ENCODE data around the gene SLC31A1.

SLC31A1 gene

DNA sequence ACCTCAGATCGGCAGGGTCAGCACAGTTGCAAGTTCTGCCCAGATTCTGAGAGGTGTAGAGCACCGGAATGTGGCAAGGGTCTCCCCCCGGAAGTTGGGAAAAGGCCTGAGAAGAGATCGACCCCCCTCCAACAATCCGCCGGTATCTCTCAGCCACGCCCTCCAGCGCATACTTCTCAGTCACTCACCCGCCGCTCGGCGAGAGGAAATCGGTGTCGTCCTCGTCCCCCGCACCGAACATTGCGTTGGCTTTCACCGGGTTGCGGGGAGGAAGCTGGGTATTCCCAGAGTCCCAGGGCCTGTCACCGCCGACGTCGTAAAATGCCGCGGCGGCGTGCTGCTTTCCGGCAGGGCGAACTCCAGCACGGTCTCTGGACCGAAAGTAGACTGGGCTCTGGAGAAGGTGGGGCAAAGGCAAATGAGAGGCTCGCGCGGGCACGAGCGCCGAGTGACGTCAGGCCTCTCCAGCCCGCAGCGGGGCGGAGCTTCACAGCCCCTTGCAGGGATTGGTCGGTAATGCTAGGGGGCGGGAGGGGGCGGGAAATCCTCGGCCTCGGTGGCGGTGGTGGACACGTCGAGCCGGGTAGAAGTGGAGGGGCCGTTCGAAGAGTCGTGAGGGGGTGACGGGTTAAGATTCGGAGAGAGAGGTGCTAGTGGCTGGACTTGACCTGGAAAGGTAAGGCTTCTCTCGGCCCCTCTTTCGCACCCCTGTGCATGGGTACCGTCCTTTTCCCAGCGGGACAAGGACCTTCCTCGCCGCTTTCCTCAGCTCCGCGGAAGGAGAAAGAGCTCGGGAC is at the start of gene SLC31A1, which contains the start of gene FKBP15:
Gene SLC31A1, plus strand, starts transcription at position 542 of the 797 bp plus-strand sequence. CDS start 34,605 bp downstream, outside the sequence.
Gene FKBP15, minus strand, starts transcription at position 275 of the 797 bp plus-strand sequence. Its CDS starts 34 bp downstream, at position 241.
- DNase-seq (ENCODE audit: low read depth), result peak; percentile 98

DNA sequence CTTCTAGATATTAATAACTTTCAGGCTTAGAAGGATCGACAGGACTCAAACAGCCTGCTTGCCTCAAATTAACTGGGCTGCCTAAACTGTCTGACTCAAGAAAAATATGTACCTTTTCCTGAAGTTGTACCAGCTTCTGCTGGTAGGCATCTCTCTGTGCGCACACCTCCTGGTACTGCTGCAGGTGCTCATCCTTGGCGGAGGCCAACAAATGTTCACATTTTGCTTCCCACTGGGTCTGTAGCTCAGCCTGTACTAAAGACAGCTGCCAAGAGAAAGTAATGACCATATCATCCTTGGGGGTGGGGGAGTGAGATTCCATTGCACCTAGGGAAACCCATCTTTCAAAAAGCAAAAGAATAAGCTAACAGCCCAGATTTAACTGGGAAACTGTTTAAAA is 48.0 kb upstream of the SLC31A1 start:
- no peak for DNase-seq (ENCODE audit: low read depth)

DNA sequence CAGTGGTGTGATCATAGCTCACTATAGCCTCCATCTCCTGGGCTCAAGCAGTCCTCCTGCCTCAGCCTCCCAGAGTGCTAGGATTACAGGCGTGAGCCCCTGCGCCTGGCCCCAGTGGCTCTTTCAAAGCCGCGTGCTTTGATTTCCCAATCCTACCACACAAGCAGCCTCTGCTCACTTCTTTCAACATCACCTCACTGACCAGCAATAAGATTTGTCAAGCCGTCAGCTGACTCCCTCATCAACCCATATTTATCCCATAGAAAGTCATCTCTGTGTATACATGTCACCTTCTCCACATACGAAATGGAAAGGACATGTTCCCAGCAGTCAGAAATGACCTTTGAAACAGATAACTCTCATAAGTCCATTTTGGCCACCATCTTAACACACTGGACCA is 44.5 kb upstream of the SLC31A1 start:
- peak; percentile 39 for DNase-seq (ENCODE audit: low read depth)

DNA sequence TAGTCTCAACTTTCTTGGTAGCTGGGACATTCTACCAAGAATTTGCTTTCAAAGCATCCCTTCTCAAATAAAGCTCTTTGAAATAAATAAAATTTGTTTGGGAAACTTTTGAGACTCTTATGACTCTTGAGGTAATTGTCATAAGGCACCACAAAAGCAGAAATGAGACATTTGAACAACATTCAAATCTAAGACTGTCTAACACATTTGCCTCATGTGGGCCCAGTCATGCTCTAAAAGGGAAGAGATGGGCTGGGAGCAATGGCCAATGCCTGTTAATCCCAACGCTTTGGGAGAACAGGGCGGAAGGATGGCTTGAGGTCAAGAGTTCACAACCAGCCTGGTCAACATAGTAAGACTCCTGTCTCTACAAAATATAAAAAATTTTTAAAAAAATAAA is 44.1 kb upstream of the SLC31A1 start:
- no peak for DNase-seq (ENCODE audit: low read depth)

DNA sequence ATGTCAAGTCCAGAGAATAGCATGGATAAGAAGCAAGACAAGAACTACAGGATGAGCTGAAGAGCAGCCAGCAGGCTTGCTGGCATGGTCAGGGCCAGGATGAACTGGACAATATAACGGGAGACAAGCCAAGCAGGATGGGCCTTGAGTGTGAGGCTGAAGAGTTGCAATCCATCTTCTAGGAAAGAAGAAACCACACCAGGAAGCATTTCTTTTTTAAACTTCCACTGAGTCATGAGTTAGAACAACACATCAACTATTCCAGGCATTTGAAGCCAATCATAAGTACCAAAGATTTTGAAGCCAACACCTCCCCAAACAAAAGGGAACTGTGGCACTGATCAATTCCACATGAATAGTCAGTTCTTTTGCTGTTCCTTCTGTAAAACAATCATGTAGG is 43.3 kb upstream of the SLC31A1 start:
- peak; percentile 79 for DNase-seq (ENCODE audit: low read depth)

DNA sequence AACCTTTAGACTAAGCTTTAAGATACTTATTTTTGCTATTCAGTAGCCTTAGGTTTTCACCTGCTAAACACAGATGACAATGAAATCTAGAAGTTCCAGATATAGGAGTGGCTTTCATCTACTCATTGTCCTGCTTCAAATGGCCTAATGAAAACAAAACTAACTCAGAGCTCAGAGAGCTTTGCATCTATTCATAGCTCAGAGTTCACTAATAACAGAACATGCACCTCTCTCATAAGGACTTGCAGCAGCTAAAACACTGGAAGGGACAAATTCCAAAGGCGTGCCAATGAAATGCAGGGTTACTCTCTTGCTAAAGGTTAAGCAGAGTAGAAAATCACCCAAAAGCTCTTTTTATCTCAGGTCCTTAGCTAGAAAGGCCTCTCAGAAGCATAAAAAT is 41.5 kb upstream of the SLC31A1 start:
- DNase-seq (ENCODE audit: low read depth), result no peak

DNA sequence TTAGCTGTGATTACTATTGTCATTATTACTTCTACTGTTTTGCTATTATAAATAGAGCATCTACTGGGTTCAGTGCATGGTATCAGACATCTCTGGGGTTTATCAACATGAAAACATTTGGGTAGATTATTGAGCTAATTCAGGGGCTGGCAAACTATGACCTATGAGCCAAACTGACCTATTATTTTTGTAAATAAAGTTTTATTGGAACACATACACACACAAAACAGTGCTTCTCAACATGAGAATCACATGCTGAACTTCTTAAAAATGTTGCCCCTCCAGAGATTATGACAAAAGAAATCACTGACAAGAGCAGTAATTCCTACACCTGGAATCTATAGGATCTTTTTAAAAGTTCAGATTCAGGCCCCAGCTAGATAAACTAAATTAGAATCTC is 40.2 kb upstream of the SLC31A1 start:
- DNase-seq (ENCODE audit: low read depth), result no peak

DNA sequence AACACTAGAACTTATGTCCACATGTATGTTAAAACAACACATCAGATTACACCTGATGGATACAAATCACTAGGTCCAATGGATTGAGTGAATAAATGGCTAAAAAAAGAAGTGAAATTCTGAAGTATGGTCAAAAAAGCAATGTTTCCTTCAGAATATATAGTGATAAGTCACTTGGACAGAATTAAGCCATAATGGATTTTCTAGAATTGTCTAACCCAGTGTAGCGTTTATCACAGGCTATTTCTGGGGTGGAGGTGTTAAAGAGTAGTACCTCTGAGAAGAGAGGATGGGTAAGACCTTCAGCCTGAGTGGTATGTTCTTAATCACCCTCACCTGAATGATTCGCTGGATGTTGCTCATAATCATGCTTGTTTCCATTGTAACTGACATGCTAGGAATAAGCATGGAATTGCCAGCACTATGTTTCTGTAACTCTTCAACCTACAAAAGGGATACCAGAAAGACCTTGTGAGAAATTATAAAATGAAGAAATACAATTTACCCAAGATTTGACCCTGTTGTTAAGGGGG is 37.3 kb upstream of the SLC31A1 start:
- DNase-seq (ENCODE audit: low read depth), result no peak

DNA sequence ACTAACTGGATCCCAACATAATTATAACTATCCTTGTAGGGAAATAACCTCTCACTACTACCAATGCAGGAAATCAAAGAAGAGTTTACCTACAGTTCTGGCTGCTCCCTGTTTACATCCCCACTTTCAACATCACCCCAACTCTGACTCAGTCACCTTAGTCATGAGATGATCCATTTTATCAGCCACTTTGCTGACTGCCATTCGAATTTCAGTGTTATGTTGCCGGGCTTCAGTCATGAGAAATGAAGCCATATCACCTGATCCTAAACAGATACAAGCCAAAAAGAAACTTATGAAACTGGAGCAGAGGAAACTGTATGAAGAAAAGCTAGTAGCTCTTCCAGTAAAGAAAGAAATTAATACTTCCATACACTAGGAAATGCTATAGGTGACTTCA is 36.8 kb upstream of the SLC31A1 start:
- peak; percentile 80 for DNase-seq (ENCODE audit: low read depth)

DNA sequence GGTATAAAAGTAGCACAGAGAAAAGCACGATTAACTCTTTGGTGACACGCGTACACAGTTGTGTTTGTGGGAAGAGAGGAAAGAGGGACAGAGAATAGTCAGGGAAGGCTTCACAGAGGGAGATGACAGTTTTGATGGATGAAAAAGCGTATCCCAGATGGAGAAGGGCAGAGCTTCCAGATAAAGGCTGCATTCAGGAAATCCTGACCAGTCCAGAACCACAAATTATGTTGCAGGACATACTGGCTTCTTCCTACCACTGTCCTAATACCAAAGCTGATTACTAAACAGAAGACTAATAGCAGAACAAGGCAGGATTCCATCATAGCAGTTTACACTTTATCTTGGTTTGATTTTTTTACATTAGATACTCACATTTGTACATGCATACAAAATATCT is 36.1 kb upstream of the SLC31A1 start:
- peak; percentile 91 for DNase-seq (ENCODE audit: low read depth)

DNA sequence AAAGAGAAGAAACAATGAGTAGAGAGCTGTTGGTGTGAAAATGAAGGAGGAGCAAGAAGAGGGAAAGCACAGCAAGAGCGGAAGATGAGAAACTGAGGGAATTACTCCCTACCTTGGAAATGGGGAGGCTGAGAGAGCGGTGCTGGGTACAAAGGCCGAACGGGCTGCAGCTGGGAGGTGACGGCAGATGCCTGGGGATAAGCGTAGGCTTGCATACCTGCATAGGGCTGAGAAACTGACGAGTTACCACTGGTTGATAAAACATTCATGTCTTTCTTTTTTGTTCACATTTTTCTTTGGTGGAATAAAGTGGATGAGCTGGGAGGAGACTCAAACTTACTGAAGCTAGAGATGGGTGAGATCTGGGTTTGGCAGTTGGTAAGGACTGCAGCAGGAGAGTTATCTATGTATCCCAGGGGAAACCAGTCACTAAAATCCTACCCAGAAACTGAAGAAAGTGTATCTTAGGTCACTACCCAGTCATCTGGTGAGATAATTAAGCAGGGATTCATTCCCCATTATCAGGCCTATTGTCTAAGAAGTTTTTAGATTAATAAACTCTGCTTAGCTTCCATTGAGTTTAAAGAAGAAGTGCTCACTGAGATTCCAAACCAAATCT is 35.1 kb upstream of the SLC31A1 start:
- no peak for DNase-seq (ENCODE audit: low read depth)

DNA sequence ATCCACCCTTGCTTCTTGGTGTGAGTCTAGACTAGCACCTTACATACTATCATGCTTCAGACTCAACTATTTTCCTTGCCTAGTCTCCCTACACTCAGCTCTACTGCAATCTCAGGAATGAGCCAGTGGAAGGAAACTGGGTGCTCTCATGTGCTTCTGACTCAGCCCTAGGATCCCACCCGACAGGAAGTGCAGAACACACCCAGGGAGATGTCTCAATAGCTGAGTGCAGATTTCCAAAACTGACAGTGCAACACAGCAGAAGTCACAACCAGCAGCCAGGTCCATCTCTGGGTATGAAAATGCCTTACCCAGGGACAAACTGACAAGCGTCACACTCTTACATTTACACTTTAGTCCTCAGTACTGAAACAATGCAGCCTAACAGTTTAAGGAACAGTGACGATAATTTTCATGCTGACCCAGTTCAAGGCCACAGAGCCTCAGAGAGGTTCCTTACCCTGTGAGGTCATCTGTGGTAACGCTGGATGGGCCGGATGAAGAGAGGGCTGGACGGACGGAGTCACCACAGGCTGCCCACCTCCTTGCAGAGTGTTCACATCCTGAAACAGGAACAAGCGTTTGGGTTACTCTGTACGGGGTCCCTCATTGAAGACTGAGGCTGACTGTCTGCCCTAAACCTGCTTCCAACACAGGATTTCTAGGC is 33.3 kb upstream of the SLC31A1 start:
- DNase-seq (ENCODE audit: low read depth), result peak; percentile 97

DNA sequence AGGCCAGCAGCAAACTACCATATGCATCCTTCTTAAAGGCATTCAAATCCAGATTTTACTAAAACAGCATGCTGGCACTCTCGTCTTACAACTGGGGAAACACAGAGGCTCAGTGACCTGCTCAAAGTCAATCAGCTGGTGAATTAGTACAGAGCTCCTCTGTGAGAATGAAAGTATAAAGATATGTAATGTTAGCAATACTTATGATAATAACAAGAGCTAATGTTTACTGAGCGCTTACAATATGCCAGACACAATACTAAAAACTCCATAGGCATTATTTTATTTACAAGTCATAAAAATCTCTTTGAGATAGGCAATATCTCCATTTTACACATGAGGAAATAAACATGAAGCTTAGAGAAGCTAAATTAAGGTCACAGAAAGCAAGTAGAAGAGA is 28.9 kb upstream of the SLC31A1 start:
- no peak for DNase-seq (ENCODE audit: low read depth)

DNA sequence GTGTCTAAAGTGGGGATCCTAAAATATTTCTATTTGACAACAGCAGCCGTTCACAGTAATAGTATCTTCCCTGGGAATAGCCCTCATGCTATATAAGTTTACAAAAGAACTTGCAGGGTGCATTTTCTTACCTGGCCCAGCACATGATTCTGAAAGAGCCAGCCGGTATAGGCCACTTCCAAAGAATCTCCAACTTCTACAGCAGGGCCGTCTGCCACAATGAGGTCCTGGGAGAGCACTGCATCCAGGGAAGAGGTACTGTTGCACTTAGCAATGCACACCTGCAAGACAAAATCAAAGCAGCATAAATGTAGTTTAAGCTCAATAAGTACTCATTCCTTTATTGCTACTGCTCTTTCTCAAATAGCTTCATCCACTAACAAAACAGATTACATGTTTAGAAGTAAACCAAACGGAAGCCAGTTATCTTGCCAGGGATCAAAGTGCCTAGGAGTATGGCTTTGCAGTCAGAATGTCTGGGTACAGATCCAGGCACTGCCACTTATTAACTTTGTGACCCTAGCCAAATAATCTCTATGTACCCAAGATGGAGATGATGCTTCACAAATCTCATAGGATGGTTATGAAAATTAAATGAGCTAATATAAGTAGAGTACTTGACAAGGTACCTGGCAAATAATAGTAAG is 21.5 kb upstream of the SLC31A1 start:
- no peak for DNase-seq (ENCODE audit: low read depth)

DNA sequence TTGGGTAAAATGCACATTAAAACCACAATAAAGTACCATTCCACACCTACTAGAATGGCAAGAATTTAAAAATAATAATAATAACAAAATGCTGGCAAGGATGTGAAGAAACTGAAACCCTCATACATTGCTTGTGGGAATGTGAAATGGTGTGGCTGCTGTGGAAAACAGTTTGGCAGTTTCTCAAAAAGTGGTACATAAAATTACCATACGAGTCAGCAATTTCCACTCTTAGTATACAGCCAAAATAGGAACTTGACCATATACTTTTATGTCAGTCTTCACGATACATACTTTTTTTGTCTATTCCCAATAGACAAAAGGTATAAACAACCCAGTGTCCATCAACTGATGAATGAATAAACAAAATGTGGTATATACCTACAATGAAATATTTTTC is 15.9 kb upstream of the SLC31A1 start:
- no peak for DNase-seq (ENCODE audit: low read depth)

DNA sequence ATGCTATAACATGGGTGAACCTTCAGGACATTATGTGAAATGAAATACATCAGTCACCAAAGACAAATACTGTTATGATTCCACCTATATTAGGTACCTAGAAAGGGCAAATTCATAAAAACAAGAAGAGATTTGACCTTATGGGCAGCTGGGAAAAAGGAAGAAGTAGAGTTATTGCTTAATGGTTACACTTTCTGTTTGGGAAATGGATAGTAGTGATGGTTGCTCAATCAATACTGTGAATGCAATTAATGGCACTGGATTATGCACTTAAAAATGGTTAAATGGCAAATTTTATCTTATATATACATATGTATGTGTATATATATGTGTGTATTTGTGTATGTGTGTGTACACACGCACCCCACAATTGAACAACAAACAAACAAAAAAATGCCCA is 15.5 kb upstream of the SLC31A1 start:
- no peak for DNase-seq (ENCODE audit: low read depth)

DNA sequence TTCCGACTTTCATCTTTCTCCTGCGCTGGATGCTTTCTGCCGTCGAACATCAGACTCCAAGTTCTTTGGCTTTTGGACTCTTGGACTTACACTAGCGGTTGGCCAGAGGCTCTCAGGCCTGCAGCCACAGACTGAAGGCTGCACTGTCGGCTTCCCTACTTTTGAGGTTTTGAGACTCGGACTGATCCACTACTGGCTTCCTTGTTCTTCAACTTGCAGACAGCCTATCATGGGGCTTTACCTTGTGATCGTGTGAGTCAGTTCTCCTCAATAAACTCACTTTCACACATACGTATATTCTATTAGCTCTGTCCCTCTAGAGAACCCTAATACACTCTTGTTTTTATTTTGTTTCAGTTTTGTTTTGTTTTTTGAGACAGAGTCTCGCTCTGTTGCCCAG is 10.5 kb upstream of the SLC31A1 start:
- no peak for DNase-seq (ENCODE audit: low read depth)

DNA sequence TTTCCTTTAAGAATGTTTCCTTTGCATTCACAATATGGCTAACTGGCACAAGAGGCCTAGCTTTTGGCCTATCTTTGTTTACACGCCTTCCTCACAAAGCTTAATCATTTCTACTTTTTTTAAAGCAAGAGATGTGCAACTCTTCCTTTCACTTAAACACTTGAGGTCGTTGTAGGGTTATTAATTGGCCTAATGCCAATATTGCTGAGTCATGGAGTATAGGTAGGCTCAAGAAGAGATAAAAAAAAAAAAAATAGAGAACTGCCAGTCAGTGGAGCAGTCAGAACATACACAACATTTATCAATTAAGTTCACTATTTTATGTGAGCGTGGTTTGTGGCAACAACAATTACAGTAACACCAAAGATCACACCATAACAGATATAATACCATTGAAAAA is 6.2 kb upstream of the SLC31A1 start:
- peak; percentile 76 for DNase-seq (ENCODE audit: low read depth)

DNA sequence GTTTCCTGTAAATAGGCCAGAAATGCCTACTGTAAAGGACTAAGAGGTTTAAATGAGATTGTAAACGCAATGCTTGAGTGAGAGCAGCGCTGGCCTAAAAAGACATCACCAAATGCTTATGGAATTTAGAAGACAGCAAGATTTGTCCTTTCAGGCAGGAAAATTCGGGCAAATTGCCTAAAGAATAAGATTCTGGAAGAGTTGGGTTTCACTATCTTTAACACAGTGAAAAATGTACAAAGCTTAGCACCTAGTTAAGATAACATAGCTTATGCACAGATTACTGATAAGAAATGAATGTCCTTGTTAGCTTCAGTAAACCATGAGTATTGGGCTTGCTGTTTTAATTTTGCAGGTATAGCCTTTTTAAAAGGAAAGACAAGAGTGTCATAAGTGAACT is 4.9 kb upstream of the SLC31A1 start:
- peak; percentile 28 for DNase-seq (ENCODE audit: low read depth)

DNA sequence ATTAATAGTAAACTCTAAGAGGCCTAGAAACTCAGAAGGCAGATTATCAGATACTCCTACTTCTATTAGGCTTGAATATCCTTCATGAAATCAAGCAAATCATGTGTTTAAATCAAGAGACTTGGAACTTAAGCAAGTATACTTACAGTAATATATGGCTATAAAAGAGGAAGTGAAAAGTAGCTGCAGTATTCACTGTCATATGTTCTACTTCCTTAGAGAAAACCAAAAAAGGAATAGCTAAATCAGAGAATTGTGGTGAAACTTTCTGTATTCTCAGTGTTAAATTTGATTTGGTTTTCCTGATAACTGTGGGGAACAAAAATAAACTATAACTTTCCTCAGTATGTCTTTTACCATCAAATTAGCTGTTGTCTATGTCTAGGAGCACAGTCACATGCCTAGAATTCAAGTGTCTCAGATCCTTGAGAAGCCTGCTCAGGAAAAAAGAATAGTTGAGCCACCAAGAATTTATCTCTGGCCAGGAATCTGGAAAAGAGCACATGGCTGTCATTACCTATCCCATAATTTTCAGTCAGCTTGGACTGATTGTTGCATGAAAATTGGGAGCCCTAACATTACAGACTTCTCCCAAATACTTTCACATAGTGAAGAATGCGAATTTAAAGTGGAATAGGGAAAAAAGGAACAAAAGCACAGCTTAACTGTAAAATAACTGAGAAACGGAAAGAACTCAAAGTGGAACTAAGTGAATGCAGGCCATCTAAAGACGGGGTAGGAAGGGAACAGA is 2.0 kb upstream of the SLC31A1 start:
- no peak for DNase-seq (ENCODE audit: low read depth)

DNA sequence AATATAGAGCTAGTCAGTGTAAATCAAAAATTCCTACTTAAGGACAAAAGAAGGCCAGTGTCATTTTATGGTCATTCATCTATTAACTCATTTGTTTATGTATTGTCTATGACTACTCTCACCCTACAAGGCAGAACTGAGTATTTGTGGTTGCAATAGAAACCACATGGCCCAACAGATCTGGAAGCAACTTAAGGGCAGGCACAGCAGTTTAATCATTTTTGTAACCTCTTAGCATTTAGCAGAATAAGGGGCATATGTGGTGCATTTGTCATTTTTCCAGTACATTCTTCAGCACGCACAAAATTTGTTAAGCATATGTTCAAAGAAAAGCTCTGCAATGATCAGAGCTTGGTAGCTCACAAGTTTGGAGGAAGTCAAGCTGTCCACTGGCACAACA is 1.4 kb upstream of the SLC31A1 start:
- peak; percentile 72 for DNase-seq (ENCODE audit: low read depth)

Measured in amniotic epithelial cell (primary cell).